Jurkat, Clone E6-1 (cell line): ENCODE measurements around the gene RTRAF.

ENCODE experiments used
- DNase-seq: peaks from one replicate; pipeline ENCODE4 v3.0.0-alpha.2; 2011; ENCODE audit warnings: low read depth, low spot score
- H3K4me3 ChIP-seq: 2 replicates; pipeline ENCODE4 v1.5.1; 2011; ENCODE audit warnings: mild to moderate bottlenecking, low read length, control low read depth, moderate library complexity

RTRAF gene

DNA sequence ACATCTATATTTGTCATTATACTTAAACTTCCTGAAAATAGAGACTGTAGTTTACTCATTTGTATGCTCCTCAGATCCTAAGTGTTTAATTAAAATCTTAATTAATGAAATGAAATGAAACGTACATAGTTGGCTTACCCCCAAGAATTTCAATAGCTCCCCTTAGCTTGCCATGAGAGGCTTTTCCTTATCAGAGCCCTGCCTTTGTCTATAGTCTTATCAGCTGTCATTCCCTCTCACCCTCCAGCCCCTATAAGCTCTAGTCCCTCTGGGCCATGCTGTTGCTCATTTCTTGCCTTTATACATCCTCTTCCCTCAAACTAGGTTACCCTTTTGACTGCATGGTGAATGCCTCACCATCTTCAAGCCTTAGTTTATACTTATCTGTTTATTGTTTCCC lies 1.1 kb upstream of the RTRAF start:
- H3K4me3 ChIP-seq = no peak overlapping the region
- no peak for DNase-seq

DNA sequence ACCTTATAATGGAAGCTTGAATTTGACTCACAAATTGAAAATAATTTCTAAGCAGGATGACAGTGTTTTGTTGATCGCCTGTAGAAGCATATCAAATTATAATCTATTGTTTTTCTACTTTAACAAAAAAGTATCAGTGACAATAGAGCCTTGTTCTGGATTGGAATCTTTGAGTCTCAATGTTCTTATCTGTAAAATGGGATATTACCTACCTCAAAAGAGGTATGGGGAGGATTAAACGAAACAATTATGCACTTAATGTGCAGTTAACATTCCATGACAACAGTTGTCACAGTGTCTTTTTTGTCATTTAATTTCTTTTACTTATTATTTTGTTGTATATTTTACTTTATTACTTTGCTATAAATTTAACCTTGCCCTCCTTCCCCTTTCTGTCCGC lies 1.1 kb downstream of the RTRAF start:
- peak overlapping the region; percentile 90 for H3K4me3 ChIP-seq
- DNase-seq = no peak

DNA sequence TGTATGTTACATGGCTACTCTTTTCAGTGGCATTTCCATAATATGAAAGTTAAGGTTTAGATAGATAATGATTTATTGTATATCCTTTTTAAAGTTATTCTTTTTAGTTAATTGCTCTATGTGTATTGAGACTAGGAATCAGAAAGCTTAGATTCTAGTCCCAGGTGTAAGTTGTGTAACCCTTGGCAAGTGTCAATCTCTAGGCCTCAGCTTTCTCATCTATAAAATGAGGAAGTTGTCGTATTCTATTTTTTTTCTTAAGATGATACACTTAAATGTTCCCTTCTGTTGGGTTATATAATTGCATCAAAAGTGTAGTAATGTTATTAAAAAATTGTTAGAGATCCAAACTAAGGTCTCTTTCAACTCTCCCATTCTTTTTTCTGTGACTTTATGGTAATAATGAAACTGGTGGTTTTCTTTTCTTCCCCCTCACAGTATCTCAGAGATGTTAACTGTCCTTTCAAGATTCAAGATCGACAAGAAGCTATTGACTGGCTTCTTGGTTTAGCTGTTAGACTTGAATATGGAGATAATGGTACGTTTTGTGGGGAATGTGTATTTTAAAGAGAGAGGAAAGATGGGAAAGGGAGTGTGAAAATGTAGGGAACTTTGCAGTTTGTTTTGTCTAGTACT lies 4.1 kb downstream of the RTRAF start:
- no peak overlapping the region for H3K4me3 ChIP-seq
- DNase-seq = no peak

DNA sequence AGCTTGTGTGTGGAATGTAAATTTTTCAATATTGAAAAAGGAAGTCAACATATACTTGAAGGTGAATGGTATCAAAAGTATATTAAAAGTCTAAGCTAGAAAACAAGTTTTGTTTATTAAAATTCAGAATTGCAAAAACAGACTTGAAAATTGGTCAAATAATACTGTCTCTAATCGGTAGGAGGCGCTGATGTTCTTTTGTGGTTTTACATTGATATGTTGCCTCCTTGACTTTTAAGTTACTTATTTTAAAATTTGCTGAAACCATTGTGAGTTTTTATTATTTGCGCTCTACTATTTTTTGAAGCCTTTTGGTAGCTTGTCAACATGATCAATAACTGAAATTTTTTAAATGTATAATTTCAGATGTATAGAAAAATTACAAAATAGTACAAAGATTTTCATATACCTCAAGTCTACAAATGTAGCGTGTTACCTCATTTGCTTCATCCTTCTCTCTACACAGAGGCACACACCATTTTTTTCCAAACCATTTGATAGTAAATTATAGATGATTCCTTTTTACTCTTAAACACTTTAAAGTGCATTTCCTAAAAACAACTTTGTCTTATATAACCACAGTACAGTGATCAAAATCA lies 6.9 kb downstream of the RTRAF start:
- H3K4me3 ChIP-seq = no peak overlapping the region
- peak; percentile 46 for DNase-seq

DNA sequence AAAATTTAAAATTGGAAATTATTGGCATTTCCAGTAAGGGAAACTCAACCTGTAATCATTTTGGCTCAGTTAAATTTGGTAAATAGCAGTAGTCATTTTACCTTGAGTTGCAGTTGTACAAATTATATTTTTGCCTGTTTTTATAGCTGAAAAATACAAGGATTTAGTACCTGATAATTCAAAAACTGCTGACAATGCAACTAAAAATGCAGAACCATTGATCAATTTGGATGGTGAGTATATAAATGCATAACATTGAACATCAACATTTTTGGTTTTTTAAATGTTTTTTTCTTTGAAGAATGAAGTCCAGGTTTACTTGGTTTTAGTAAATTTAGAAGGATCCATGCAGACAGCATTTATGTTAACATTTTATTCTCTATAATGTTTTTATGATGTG lies 9.0 kb downstream of the RTRAF start:
- DNase-seq = no peak
- H3K4me3 ChIP-seq = no peak overlapping the region

DNA sequence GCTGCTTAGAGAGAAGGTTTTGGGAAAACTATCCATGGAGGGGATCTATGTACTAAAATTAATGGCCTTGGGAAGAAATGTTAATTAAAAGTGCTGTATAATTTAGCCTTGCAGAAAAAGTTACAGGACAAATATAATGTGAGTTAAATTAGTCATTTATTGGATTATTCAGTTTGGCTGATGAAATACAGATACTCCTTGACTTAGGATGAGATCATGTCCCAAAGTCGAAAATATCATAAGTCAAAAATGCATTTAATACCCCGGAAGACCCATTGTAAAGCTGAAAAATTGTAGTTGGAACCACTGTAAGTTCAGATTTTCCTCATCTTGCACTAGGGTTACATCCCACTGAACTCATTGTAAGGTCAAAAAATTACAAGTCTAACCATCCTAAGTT lies 9.7 kb downstream of the RTRAF start:
- DNase-seq = no peak
- no peak overlapping the region for H3K4me3 ChIP-seq

DNA sequence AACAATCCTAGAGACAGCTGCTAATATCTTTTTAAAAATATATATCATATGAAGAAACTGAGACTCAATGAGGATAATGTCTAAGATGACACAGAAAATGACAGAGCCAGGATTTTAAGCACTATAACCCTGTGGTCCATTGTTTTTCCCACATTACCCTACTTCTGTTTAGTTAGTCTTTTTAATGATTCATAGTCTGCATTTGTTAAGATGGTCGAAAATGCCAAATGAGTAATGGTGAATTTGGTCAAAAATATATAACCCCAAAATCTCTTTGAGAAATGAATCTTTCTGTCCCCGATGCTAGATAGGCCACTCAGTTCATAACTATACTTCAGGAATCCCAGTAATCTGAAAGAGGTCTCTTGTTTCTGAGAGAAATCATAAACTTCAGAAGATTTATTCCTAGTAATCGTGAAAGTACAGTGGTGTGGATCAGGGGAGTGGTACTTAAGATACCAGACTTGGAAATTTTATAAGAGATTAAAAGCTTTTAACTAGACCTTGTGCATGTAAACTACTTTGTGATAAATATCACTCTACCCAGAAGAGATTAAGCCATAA lies 10.8 kb downstream of the RTRAF start:
- DNase-seq = no peak
- no peak overlapping the region for H3K4me3 ChIP-seq

DNA sequence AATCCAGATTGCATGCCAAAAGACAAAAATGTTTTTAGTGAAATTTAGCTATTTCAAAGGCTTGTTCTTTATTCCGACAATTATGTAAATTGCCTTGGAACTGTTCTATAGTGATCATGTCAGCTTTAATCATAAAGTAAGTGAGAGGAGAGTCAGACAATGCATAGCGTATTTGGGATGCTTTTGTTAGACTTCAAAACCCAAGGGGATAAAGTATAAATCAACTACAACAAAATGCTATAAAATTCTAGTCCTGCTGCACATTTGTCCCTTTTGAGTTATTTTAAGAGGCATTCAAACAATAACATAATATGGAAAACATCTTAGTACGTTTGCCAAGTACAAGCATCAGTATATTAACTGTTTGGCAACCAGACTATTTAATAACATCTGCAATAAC lies 11.3 kb downstream of the RTRAF start:
- DNase-seq = no peak
- H3K4me3 ChIP-seq = no peak overlapping the region

DNA sequence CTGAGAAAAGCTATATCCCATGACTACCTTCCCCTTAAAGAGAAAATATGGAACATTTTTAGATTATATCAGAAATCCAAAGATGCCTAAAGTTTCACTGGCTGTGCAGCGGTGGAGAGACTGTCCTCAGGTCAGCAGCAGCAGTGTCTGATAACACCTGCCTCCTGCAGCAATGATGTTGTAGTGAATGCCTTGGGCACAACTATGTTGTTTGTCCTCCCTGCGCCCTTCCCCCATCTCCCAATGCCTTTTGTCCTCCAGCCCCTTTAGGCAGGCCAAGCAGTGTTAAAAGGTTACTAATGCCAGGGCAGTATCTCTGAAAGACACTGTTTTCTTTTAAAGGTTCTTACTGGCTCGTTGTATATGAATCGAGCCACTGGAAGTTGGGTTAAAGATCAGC lies 13.2 kb downstream of the RTRAF start:
- no peak overlapping the region for H3K4me3 ChIP-seq
- no peak for DNase-seq

DNA sequence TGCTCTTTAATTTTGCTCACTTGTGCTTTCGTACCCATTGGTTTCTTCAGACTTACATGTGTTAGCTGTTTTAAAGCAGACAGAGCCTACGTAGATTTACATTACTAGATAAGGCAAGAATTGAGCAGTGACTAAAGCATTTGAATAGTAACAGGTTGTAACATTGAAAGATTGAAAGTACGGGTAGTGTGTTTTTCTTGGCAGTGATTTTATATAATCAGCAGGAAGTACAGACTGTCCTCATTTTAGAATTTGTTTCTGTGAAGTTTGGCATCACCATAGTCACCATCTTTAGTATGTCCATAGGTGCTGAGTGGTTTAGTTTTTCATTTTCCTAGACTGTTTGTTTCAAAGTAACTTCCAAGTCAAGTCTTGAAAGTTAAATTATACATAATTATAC lies 14.0 kb downstream of the RTRAF start:
- no peak for DNase-seq
- H3K4me3 ChIP-seq = no peak overlapping the region

DNA sequence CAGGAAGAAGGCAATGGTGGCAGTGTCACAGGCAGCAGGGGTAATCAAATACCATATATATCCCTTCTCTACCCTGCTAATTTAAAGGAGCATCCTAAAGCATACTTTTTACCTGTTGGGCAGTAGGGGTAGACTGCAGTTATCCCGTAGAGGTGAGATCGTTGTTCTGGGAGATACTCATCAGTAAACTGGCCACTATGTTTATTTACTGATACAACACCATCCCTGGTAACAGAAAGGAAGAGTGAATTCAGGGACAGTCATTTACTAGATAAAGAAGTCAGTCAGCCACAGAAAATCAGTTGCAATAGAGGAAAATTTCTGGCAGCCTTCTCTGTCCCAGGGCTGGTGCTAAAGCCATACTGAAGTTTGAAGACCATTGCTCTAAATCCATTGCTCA lies 16.3 kb downstream of the RTRAF start:
- H3K4me3 ChIP-seq = no peak overlapping the region
- DNase-seq = no peak

DNA sequence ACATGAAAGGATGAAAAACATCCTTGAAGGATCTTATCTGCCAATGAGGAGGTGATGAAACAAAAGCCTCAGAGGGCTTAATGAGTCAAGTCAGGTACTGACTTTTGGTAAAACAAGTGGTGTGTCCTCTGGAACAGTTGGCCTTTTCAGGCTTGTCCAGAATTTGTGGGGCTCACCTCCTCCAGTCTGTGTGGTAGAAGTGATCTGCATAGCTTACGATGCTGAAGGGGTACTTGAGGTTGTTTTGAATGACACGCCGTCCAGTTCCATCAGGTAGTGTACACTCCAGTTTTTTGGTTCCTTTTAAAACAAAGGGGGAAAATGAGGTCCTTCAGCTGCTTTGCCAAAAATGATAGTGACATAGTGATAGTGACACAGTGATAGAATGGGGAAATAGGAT lies 17.0 kb downstream of the RTRAF start:
- DNase-seq = no peak
- no peak overlapping the region for H3K4me3 ChIP-seq

DNA sequence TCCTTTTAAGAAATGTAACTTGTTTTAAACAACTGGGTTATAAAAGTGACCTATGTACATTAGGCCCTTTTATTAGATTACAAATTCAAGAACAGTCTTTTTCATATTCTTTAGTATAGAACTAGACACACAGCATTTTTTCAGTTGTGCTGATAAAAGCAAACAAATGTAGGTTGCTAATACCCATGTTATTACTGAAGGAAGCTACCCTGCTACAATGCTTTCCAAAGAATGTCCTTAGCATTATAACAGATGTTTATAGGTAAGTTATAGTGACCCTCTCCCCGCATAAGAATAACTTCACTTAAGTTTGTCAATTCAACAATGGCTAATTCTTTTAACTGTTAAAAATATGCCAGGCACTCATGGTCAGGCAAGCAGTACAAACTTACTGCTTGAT lies 17.9 kb downstream of the RTRAF start:
- H3K4me3 ChIP-seq = no peak overlapping the region
- no peak for DNase-seq

DNA sequence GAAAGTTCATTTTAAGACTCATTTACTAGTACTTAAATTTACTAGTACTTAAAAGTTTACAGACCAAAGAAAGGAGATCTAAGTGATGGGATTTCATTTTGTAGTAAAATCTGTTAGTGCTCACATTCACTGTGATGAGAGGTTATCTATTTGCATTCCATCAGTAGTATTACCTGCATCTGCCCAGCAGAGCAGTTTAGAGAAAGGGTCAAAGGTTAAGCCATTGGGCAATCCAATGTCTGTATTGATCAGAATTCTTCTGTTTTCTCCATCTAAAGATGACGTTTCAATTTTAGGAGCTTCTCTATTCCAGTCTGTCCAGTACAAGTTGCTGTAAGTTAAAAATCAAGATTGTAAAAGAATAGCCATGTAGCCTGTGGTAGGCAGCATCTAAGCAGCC lies 18.3 kb downstream of the RTRAF start:
- no peak overlapping the region for H3K4me3 ChIP-seq
- DNase-seq = no peak

DNA sequence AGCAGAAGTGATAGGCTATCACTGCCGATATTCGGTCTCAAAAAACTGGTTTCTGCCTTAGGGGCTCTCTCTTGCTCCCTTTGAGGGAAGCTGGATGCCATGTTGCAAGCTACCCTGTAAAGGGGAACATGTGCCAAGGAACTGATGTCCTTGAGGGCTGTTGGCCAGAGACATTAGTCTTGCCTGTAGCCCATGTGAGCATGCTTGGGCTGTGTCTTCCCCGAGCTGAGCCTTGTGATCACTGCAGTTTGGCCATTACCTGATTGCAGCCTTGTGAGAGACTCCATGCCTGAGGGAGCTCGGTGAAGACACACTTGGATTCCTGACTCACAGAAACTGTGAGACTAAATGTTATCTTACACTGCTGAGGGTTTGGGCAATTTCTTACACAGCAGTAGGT lies 18.8 kb downstream of the RTRAF start:
- H3K4me3 ChIP-seq = no peak overlapping the region
- DNase-seq = no peak

DNA sequence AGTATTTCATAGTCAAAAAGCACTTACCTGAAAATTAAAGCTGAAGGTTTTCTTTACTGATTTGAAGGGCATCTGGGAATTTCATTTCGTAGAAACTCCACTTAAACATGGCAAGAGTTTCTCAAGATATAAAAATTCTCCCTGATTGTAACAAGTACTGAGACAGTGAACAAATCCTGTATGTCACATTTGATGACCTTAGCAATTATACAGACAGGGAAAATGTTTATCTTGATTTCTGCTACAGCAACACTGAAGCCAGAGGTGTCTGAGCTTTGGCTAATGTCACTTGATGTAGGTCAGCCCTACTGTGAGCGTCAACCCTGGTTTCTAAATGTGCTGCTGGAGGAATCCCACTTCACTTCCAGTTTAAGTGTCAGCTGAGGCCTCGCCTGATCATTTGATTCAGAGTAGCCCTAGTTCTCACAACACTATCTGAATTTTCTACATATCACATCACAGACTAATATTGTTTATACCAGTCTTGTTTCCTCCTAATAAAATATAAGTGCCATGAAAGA lies 20.9 kb downstream of the RTRAF start:
- no peak for DNase-seq
- no peak overlapping the region for H3K4me3 ChIP-seq

DNA sequence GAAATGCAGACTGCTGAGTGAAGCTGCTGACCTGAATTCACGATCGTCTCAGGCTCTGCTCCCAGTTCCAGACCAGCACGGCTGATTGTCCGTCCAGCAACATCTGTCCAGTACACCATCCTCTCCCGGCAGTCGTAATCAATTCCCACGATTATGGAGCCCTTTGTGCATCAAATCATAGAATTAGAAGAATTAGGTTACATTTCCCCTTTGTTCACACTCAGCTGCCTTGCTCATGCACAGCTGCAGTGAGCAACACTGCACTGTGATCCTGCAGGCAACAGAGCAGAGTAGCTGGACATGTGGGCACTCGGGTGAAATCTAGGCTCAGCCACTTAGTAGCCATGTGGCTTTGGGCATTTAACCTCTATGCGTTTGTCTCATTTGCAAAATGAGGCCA lies 22.2 kb downstream of the RTRAF start:
- H3K4me3 ChIP-seq = no peak overlapping the region
- no peak for DNase-seq

DNA sequence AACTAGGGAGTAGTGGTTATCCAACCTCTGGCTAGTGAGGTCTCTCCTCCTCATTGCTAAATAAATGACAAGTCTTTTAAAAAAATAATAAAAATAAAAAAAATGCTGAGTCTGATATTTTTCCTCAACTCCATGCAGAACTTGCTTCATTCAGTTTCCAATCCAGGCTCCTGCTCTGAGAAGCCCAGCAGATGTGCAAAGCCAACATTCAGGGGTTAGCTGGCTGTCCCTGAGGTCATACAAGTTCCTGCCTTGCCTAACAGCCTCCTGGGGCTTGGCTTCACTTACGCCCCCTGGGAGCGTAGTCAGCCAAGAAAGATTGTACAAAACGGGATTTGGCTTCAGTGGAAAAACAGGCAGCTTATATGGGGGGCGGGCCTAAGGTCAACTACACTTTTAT lies 23.3 kb downstream of the RTRAF start:
- no peak for DNase-seq
- H3K4me3 ChIP-seq = no peak overlapping the region

DNA sequence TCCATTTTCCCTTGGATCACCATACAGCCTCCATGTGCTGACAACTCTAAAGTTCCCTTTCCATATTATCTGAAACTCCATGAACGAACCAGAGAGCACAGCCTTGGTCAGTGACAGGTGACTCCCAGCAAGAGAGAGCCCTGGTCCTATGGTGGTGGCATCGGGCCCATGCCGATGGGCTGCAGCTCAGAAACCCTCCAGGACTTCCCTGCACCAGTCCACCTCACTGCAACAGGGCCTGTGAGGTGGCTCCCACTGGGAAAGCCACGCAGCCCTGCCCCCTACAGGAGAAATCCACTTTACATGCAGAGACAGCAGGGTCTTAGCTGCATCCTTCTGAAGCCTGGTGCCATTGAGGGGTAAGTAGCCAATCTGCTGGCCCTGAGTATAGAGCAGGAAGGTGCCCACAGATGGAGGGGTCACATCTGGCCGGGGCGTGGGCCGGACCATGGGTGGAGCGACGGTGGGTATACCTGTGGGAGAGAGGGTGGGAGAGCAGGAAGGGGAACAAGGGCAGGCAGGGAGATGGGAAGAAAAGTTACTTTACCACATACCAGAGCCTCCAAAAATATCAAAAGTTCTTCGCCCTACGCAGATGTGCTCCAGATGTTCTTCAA lies 24.7 kb downstream of the RTRAF start:
- no peak overlapping the region for H3K4me3 ChIP-seq
- no peak for DNase-seq

DNA sequence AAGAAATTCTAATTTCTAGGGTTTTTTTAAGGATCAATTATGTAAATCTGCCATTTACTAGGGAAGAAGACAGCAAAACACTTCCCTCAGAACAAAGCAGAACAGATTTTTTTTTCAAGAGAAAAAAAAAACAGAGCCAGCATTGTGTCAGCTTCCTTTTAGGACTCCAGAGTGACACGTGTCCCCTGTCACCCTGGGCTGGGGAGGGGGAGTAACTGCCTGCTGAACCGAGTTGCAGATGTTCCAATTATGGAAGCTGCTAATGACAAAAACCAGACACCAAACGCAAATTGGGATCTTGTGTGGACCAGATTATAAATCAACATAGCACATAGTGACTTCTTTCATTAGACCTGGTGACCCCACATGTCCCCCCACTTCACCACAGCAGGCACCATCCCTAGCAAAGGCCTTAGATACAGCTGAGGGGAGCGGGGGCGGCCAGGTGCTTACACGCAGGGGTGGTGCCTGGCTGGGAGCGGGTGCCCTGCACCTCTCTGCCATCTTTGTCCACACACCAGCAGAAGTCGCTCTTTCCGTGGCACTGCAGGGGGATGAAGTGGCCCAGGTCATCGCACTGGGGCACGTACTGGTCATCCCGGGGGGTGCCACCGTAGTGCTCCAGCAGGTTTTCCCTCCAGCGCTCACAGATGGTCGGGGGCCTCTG lies 25.4 kb downstream of the RTRAF start:
- no peak for DNase-seq
- no peak overlapping the region for H3K4me3 ChIP-seq
